Cardiac fibroblast (primary cell): ENCODE results near the gene LYPD1.

Experiments used
- DNase-seq, 2 donors: peaks; one replicate each; pipeline versions ENCODE4 v3.0.0 to v3.0.0-alpha.2; 2010; ENCODE audit warnings: low read depth in 2 of 2
- H3K4me3 ChIP-seq, 2 donors: replicated peaks in 1 of 2; 1 replicate in 1 of 2; 2 replicates in 1 of 2; pipeline ENCODE4 v1.5.1; 2011; ENCODE audit warnings: low read depth in 2 of 2, low read length in 2 of 2, mild to moderate bottlenecking in 2 of 2, moderate library complexity in 1 of 2
- CTCF ChIP-seq: IDR thresholded peaks from one replicate; pipeline ENCODE4 v1.5.1; 2011; ENCODE audit warnings: low read depth, mild to moderate bottlenecking, low read length, inconsistent platforms

LYPD1 gene

GRCh38 chr2:132636346-132636745 lies 33.7 kb downstream of the LYPD1 start:
- DNase-seq, result no peak
- no peak for TF ChIP-seq CTCF
- H3K4me3 ChIP-seq, result no peak overlapping the region

DNA sequence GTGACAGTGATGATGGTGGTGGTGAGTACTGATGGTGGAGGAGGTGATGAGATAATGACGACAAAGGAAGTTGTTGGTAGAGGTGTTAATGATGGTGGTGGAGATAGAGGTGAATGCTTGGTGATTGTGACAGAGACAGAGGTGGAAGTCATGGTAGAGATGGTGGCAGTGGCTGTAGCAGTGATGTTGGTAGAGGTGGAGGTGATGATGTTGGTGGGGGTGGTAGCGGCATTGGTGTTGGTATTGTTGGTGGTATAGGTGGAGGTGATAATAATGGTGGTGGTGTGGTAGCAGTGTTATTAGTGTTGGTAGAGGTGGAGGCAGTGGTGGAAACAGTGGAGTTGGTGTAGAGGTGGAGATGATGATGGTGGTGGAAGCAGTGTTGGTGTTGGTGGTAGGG lies 36.4 kb downstream of the LYPD1 start:
- no peak overlapping the region for H3K4me3 ChIP-seq
- TF ChIP-seq CTCF, result no peak
- DNase-seq, result no peak

DNA sequence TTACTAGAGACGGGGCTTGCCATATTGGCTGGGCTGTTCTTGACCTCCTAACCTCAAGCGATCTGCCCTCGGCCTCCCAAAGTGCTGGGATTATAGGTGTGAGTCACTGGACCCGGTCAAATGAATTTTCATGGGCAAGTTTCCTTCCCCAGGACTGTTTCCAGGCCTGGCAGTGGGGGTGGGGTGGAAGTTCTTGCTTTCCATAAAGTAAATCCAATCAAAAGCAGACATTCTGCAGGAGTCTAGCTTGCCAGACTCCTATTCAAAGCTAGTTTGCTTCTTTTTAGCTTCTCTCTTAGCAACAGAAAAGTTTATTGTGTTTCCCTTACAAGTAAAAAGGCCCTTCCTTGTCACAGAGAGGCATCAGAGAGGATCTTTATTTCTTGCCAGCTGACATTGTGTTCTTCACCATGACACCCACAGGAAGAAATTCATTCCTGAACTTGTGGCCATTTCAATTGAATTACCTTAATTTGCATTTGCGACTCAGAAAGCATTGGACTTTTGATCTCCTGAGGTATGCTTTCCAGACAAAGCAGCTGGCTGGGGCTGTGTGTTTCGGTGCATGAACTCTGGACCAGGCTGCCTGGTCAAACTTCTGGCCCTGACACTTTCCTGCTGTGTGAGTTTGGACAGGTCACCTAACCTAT lies 37.9 kb downstream of the LYPD1 start:
- no peak overlapping the region for H3K4me3 ChIP-seq
- TF ChIP-seq CTCF, result no peak
- DNase-seq, result peak in 1 of 2 donors; percentile 11

DNA sequence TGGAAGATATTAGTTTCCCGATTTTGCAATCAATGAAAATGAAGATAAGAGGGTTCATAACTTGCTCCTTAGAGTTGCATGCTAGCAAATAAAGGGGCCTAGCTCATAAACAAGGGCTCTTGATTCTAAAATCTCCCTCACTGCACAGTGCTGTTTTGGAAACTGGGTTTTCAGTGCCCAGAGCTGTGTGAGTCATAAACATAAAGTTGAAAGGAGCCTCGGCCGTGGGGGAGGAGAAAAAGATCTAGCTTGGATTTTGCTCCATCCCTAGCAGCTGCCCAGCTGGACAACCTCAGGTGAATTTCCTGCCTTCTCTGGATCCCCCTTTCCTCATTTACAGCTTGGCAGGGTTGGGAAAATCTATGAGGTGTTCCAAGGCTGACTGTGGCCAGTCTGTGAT lies 42.5 kb downstream of the LYPD1 start:
- H3K4me3 ChIP-seq, result no peak overlapping the region
- no peak for TF ChIP-seq CTCF
- DNase-seq, result no peak

GRCh38 chr2:132623096-132623839 lies 46.7 kb downstream of the LYPD1 start:
- peak; percentile 56 to 66 for DNase-seq
- no peak overlapping the region for H3K4me3 ChIP-seq
- no peak for TF ChIP-seq CTCF

DNA sequence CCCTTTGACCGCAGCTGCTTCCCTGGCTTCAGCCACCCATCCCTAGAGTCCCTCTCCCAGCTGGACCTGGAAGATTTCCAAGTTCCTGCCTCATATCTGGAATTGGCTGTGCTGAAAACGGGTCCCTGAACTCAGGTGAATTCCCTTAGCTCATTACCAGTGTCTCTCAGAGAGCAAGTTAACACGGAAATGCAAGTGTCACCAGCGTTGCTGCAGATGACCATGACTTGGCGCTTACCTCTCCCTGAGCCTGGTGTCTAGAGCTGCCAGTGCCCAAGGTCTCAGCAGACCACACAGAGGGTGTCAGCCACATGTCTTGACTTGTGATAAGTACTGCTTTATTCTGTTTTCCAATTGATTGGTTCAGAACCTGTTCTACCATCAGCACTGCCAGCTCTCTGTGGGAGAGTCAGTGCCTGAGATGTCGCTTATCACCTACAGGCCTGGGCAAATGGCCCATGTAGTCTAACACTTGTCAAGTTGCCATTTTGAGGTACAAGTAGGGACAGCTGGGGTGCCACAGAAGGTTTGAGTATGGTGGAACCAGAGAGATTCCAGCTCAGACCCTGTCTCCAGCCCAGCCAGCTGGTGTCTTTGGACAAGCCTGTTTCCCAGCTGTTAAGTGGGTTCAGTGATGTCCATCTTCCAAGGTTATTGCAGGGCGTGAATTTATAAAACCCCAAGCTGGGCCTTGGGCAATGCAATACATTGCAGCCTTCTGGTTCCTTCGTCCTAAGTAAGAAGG lies 48.7 kb downstream of the LYPD1 start:
- TF ChIP-seq CTCF, result no peak
- H3K4me3 ChIP-seq, result no peak overlapping the region
- no peak for DNase-seq
